ENCODE results near the gene WFDC9.
"Not testable (repeated sequence)": the region's sequence is repeated elsewhere in the genome, so short reads cannot be mapped to it uniquely, and the experiment has no call there.

Gene WFDC9

GRCh38 chr20:45631184-45631583 is at the start of gene WFDC9:
TSS of gene WFDC9 (minus strand) at chr20:45631284. CDS start at chr20:45610181, 21,103 bp downstream.
- DNase-seq (ENCODE audit: low read depth, low spot score): no peak

- DNase-seq (ENCODE audit: low read depth, low spot score): no peak
Measured at GRCh38 chr20:45679650-45680049, 48.6 kb upstream of the WFDC9 start.

- DNase-seq (ENCODE audit: low read depth, low spot score): no peak
Measured at GRCh38 chr20:45672765-45673164, 41.7 kb upstream of the WFDC9 start.

- DNase-seq (ENCODE audit: low read depth, low spot score): no peak
Measured at GRCh38 chr20:45670139-45670538, 39.1 kb upstream of the WFDC9 start, which contains the start of gene WFDC11. TSS of gene WFDC11 (minus strand) at chr20:45670239. CDS start at chr20:45650600, 19,639 bp downstream.

- not testable (repeated sequence) for DNase-seq (ENCODE audit: low read depth, low spot score)
Measured at GRCh38 chr20:45657038-45657437, 26.0 kb upstream of the WFDC9 start.

GRCh38 chr20:45651726-45652125 is 20.6 kb upstream of the WFDC9 start:
- DNase-seq (ENCODE audit: low read depth, low spot score): not testable (repeated sequence)

- DNase-seq (ENCODE audit: low read depth, low spot score): no peak
Measured at GRCh38 chr20:45649312-45649863, 18.3 kb upstream of the WFDC9 start.

GRCh38 chr20:45647441-45648050 is 16.5 kb upstream of the WFDC9 start:
- DNase-seq (ENCODE audit: low read depth, low spot score): no peak

GRCh38 chr20:45646875-45647274 is 15.8 kb upstream of the WFDC9 start:
- no peak for DNase-seq (ENCODE audit: low read depth, low spot score)

GRCh38 chr20:45645869-45646268 is 14.8 kb upstream of the WFDC9 start:
- not testable (repeated sequence) for DNase-seq (ENCODE audit: low read depth, low spot score)

- DNase-seq (ENCODE audit: low read depth, low spot score): not testable (repeated sequence)
Measured at GRCh38 chr20:45641076-45641475, 10.0 kb upstream of the WFDC9 start.

GRCh38 chr20:45639687-45640086 is 8.6 kb upstream of the WFDC9 start:
- no peak for DNase-seq (ENCODE audit: low read depth, low spot score)

GRCh38 chr20:45636513-45636912 is 5.4 kb upstream of the WFDC9 start:
- no peak for DNase-seq (ENCODE audit: low read depth, low spot score)

- DNase-seq (ENCODE audit: low read depth, low spot score): no peak
Measured at GRCh38 chr20:45630371-45630770, 713 bp downstream of the WFDC9 start.

GRCh38 chr20:45629496-45630100 is 1.5 kb downstream of the WFDC9 start, which contains the start of gene WFDC10A:
TSS of gene WFDC10A (plus strand) at chr20:45629739. CDS start at chr20:45629814, 75 bp downstream.
- no peak for DNase-seq (ENCODE audit: low read depth, low spot score)

GRCh38 chr20:45626540-45626939 is 4.5 kb downstream of the WFDC9 start:
- no peak for DNase-seq (ENCODE audit: low read depth, low spot score)

- DNase-seq (ENCODE audit: low read depth, low spot score): no peak
Measured at GRCh38 chr20:45621593-45621992, 9.5 kb downstream of the WFDC9 start.

GRCh38 chr20:45617591-45617990 is 13.5 kb downstream of the WFDC9 start:
- DNase-seq (ENCODE audit: low read depth, low spot score): no peak

GRCh38 chr20:45612314-45612713 is 18.8 kb downstream of the WFDC9 start:
- no peak for DNase-seq (ENCODE audit: low read depth, low spot score)

- no peak for DNase-seq (ENCODE audit: low read depth, low spot score)
Measured at GRCh38 chr20:45611054-45611453, 20.0 kb downstream of the WFDC9 start.

- no peak for DNase-seq (ENCODE audit: low read depth, low spot score)
Measured at GRCh38 chr20:45607810-45608209, 23.3 kb downstream of the WFDC9 start.

GRCh38 chr20:45595235-45595634 is 35.8 kb downstream of the WFDC9 start:
- DNase-seq (ENCODE audit: low read depth, low spot score): no peak

- no peak for DNase-seq (ENCODE audit: low read depth, low spot score)
Measured at GRCh38 chr20:45593498-45593897, 37.6 kb downstream of the WFDC9 start.

All from activated naive CD8-positive, alpha-beta T cell treated with anti-CD3 and anti-CD28 coated beads, Interleukin-2, amount 50 U/mL, for 16 hours (primary cell).